H1 (cell line): ENCODE data around the gene SLC27A1. TPM values are rescaled to one million over a fixed set of nuclear protein-coding genes. Genes with fewer than 3 reads are reported as not detected.

ENCODE experiments used
- CEBPB ChIP-seq: IDR thresholded peaks from 2 replicates; pipeline ENCODE4 v1.6.1; 2012; ENCODE audit warnings: low read depth, low read length
- CHD7 ChIP-seq: fragments of 300-600 bp; sonication (generic); IDR thresholded peaks from 2 replicates; pipeline ENCODE4 v1.7.1; 2012; ENCODE audit warnings: low read length, moderate library complexity, mild to moderate bottlenecking, inconsistent platforms; ENCODE audit not compliant: insufficient replicate concordance
- CTCF ChIP-seq, 3 experiments: IDR thresholded peaks; 1 replicate in 2 of 3; 2 replicates in 1 of 3; pipeline versions ENCODE4 v1.5.1 to v1.6.1; 2011; ENCODE audit warnings: low read length in 3 of 3, mild to moderate bottlenecking in 3 of 3, inconsistent platforms in 2 of 3, low read depth in 1 of 3, moderate library complexity in 1 of 3; ENCODE audit not compliant: insufficient read depth in 1 of 3; ENCODE audit errors: control extremely low read depth in 1 of 3
- POLR2AphosphoS5 ChIP-seq: IDR thresholded peaks from 2 replicates; pipeline ENCODE4 v1.6.1; 2011; ENCODE audit warnings: low read depth, low read length
- polyA plus RNA-seq, 7 experiments: library from polyadenylated mRNA; depleted of rRNA in 3 of 7; stranded (reverse) in 5 of 7; unstranded in 2 of 7; fragments of >200 nt in 5 of 7; fragments of 200-250 nt in 2 of 7; gene quantifications; 1 replicate in 5 of 7; 2 replicates in 1 of 7; 4 replicates in 1 of 7; pipeline versions ENCODE4 v1.2.1 to v1.2.3, GENCODE V29; 2011 to 2013; ENCODE audit warnings: missing spikeins in 2 of 7, mixed read lengths in 2 of 7
- total RNA-seq: library from RNA; stranded (reverse); fragmentation: NEBNext Ultra II Directional; extraction: Animal tissue kit (Norgen Biotek cat#: 25700); gene quantifications from 2 replicates; pipeline ENCODE4 v1.2.1, GENCODE V29; 2021

The SLC27A1 gene
- total and polyA plus RNA-seq, 2 of the 8 experiments (the other 6 are each of a cell fraction or from before 2014, with no cell fraction given): 7.5 to 9.1 TPM

GRCh38 chr19:17497149-17497798 lies 26.9 kb downstream of the SLC27A1 start (continued):
- TF ChIP-seq CHD7 (no peak), POLR2AphosphoS5 (0 out of 2 replicates have a peak, but pooled peaks have one; percentile 38), CEBPB (no peak), CTCF (IDR thresholded peaks at IDR 0.05; ENCODE audit: control extremely low read depth in 1 of 3, insufficient read depth in 1 of 3, low read depth in 1 of 3, low read length in 3 of 3) (peak in 1 of 3 experiments; percentile 12; a peak in 1 of 4 replicates)
